ENCODE measurements around the gene CST6. TPM values are rescaled to one million over a fixed set of nuclear protein-coding genes. Genes with fewer than 3 reads are reported as not detected.

Gene CST6
- total RNA-seq, 1 donor from 2014 or later, result 11.0 TPM

DNA sequence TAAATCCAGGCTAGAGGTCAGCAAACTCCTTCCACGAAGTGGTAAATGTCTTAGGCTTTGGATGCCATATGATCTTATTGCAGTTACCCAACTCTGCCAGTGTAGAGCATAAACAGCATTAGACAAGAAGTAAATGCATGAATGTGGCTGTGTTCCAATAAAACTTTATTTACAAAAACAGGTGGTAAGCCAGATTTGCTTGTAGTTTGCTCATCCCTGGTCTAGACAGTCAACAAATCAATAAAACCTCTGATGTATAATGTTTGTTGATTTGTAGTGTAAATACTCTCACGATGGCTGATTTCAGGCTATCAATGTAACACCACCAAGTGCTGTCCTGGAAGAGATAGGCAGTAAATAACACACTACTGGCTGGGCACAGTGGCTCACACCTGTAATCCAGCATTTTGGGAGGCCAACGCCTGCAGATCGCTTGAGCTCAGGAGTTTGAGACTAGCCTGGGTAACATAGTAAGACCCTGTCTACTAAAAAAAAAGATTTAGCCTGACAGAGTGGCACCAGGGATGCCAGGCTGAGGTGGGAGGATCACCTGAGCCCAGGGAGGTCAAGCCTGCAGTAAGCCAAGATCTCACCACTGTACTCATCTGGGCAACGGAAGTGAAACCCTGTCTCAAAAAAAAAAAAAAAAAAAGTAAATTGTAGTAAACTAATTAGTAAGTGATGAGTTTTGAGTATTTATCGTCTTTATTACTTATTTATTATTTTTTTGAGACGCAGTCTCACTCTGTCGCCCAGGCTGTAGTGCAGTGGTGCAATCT lies 21.3 kb downstream of the CST6 start:
- H3K4me3 ChIP-seq, result no peak overlapping the region
- H3K9me3 ChIP-seq, result no peaks in the 10 kb centered on the region
- ATAC-seq, result no peak
- intact Hi-C loops (cut with DNase I), result no loop called here
- no peaks in the 10 kb centered on the region for H3K36me3 ChIP-seq
- peaks cover 4% of the 10 kb centered on the region for H3K27me3 ChIP-seq (ENCODE audit: low read depth)
- no peak for DNase-seq
- no peaks in the 10 kb centered on the region for H3K4me1 ChIP-seq
- H3K27ac ChIP-seq, result no peak overlapping the region
- TF ChIP-seq, protein P1, sequence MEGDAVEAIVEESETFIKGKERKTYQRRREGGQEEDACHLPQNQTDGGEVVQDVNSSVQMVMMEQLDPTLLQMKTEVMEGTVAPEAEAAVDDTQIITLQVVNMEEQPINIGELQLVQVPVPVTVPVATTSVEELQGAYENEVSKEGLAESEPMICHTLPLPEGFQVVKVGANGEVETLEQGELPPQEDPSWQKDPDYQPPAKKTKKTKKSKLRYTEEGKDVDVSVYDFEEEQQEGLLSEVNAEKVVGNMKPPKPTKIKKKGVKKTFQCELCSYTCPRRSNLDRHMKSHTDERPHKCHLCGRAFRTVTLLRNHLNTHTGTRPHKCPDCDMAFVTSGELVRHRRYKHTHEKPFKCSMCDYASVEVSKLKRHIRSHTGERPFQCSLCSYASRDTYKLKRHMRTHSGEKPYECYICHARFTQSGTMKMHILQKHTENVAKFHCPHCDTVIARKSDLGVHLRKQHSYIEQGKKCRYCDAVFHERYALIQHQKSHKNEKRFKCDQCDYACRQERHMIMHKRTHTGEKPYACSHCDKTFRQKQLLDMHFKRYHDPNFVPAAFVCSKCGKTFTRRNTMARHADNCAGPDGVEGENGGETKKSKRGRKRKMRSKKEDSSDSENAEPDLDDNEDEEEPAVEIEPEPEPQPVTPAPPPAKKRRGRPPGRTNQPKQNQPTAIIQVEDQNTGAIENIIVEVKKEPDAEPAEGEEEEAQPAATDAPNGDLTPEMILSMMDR (IDR thresholded peaks at IDR 0.05), result no peak

DNA sequence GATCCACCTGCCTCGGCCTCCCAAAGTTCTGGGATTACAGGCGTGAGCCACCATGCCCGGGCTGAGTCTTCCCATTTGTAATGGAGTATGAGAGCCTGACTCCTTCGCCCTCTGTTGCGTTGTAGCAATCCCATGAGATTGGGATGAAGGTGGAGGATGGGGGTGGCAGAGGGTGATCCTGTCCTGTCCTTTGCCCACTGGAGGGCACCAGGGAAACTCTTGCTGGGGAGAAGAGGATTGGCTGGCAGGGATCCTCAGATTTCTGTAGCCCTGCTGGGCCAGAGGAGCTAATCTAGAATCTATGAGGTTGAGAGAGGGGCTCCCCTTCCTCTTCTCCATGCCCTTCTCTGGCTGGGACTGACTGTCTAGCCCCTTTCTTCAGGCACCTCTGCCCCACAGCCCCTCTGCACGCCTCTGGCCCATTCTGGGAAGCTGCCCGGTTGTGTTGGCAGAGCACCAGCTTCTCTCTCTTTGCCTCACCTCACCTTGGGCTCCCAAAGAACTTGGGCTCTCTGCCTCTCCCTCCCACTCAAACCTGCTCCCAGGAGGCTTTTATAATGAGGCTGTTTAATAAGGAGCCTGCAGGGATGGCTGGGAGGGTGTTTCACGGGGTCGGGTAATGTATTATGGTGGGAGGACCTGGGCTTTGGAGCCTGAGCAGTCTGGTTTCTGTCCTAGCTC lies 24.0 kb downstream of the CST6 start:
- no peaks in the 10 kb centered on the region for H3K36me3 ChIP-seq
- ATAC-seq (no peak), DNase-seq (no peak)
- H3K4me1 ChIP-seq, result no peaks in the 10 kb centered on the region
- no peak overlapping the region for H3K4me3 ChIP-seq
- H3K27ac ChIP-seq, result no peak overlapping the region
- no peaks in the 10 kb centered on the region for H3K9me3 ChIP-seq
- intact Hi-C loops (cut with DNase I), result no loop called here
- TF ChIP-seq, protein P1 (IDR thresholded peaks at IDR 0.05), result no peak
- no peaks in the 10 kb centered on the region for H3K27me3 ChIP-seq (ENCODE audit: low read depth)

DNA sequence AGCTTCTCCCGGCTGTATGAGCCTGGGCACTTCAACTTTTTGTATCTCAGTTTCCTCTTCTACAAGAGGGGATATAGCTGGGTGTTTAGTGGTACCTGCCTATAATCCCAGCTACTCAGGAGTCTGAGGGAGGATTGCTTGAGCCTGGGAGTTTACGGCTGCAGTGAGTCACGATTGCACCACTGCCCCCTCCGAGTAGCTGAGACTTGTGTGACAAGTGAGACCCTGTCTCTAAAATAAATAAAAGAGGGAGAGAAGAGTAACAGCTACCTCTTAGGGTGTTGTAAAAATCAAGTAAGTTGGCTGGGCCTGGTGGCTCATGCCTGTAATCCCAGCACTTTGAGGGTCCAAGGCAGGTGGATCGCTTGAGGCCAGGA lies 24.5 kb downstream of the CST6 start:
- no peak for ATAC-seq
- TF ChIP-seq, protein P1 (IDR thresholded peaks at IDR 0.05), result no peak

DNA sequence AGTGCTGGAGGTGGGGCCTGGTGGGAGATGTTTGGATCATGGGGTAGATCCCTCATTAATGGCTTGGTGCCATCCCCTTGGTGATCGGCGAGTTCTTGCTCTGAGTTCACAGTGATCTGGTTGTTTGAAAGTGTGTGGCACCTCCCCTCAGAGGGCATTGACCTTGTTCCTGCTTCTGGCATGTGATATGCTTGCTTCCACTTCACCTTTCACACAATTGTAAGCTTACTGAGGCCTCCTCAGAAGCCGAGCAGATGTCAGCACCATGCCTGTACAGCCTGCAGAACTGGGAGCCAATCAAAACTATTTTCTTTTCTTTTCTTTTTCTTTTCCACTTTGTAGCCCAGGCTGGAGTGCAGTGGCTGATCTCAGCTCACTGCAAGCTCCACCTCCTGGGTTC lies 25.5 kb downstream of the CST6 start:
- Histone ChIP-seq H3K9me3 (no peaks in the 10 kb centered on the region), H3K4me3 (no peak overlapping the region), H3K27ac (no peak overlapping the region), H3K27me3 (ENCODE audit: low read depth) (no peaks in the 10 kb centered on the region), H3K36me3 (no peaks in the 10 kb centered on the region), H3K4me1 (no peaks in the 10 kb centered on the region)
- TF ChIP-seq, protein P1 (IDR thresholded peaks at IDR 0.05), result no peak
- intact Hi-C loops (cut with DNase I), result no loop called here
- no peak for DNase-seq
- ATAC-seq, result no peak

More for the DNA sequence above, 24.5 kb downstream of the CST6 start:
- no peak overlapping the region for H3K4me3 ChIP-seq
- DNase-seq, result no peak
- H3K27me3 ChIP-seq (ENCODE audit: low read depth), result no peaks in the 10 kb centered on the region
- intact Hi-C loops (cut with DNase I), result no loop called here
- H3K36me3 ChIP-seq, result no peaks in the 10 kb centered on the region
- no peak overlapping the region for H3K27ac ChIP-seq
- no peaks in the 10 kb centered on the region for H3K4me1 ChIP-seq
- H3K9me3 ChIP-seq, result no peaks in the 10 kb centered on the region

DNA sequence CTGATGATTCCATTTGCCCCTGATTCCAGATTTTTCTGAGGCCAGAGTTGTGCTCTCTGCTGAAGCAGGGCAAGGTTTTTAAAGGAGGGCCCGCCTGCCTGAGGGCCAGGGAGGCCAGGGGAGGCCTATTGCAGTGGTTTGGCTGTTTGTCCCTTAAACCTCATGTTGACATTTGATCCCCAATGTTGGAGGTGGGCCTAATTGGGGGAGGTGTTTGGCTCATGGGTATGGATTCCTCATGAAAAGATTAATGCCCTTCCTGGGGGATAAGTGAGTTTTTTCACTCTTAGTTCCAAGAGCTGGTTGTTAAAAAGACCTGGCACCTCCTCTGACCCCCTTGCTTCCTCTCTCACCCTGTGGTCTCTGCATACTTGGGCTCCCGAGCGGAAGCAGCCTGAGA lies 28.0 kb downstream of the CST6 start:
- Histone ChIP-seq H3K27me3 (ENCODE audit: low read depth) (no peaks in the 10 kb centered on the region), H3K4me1 (no peaks in the 10 kb centered on the region), H3K9me3 (no peaks in the 10 kb centered on the region), H3K27ac (no peak overlapping the region), H3K36me3 (no peaks in the 10 kb centered on the region), H3K4me3 (no peak overlapping the region)
- DNase-seq (no peak), ATAC-seq (no peak)
- TF ChIP-seq, protein P1 (IDR thresholded peaks at IDR 0.05), result no peak
- intact Hi-C loops (cut with DNase I), result no loop called here

Data from lower lobe of right lung (tissue), 2 donors.